ENCODE measurements around the gene UGT1A10.

Gene UGT1A10

GRCh38 chr2:233768076-233768475 is 131.8 kb downstream of the UGT1A10 start:
- in situ Hi-C loops (cut with HindIII; ENCODE audit: low sequenced_read_pairs): no loop called here
- no peak for DNase-seq (ENCODE audit: low read depth)
- no peak for TF ChIP-seq CTCF (IDR thresholded peaks at IDR 0.05; ENCODE audit: low read depth, low read length, missing control alignments)

GRCh38 chr2:233769260-233769659 is 133.0 kb downstream of the UGT1A10 start:
- no peak for TF ChIP-seq CTCF (IDR thresholded peaks at IDR 0.05; ENCODE audit: low read depth, low read length, missing control alignments)
- no peak overlapping the region for H3K4me3 ChIP-seq (ENCODE audit: low read depth, low read length)
- in situ Hi-C loops (cut with HindIII; ENCODE audit: low sequenced_read_pairs): no loop called here
- no peak for DNase-seq (ENCODE audit: low read depth)

More at GRCh38 chr2:233768076-233768475, 131.8 kb downstream of the UGT1A10 start:
- no peak overlapping the region for H3K4me3 ChIP-seq (ENCODE audit: low read depth, low read length)

- no peak for DNase-seq (ENCODE audit: low read depth)
- in situ Hi-C loops (cut with HindIII; ENCODE audit: low sequenced_read_pairs): no loop called here
- no peak for TF ChIP-seq CTCF (IDR thresholded peaks at IDR 0.05; ENCODE audit: low read depth, low read length, missing control alignments)
- H3K4me3 ChIP-seq (ENCODE audit: low read depth, low read length): no peak overlapping the region
Measured at GRCh38 chr2:233772153-233772552, 135.9 kb downstream of the UGT1A10 start.

- in situ Hi-C loops (cut with HindIII; ENCODE audit: low sequenced_read_pairs): no loop called here
- no peak for DNase-seq (ENCODE audit: low read depth)
- TF ChIP-seq CTCF (IDR thresholded peaks at IDR 0.05; ENCODE audit: low read depth, low read length, missing control alignments): no peak
- no peak overlapping the region for H3K4me3 ChIP-seq (ENCODE audit: low read depth, low read length)
Measured at GRCh38 chr2:233772583-233772982, 136.3 kb downstream of the UGT1A10 start.

GRCh38 chr2:233773854-233774253 is 137.6 kb downstream of the UGT1A10 start:
- no peak for DNase-seq (ENCODE audit: low read depth)
- no peak overlapping the region for H3K4me3 ChIP-seq (ENCODE audit: low read depth, low read length)
- no peak for TF ChIP-seq CTCF (IDR thresholded peaks at IDR 0.05; ENCODE audit: low read depth, low read length, missing control alignments)
- in situ Hi-C loops (cut with HindIII; ENCODE audit: low sequenced_read_pairs): no loop called here

- in situ Hi-C loops (cut with HindIII; ENCODE audit: low sequenced_read_pairs): no loop called here
- TF ChIP-seq CTCF (IDR thresholded peaks at IDR 0.05; ENCODE audit: low read depth, low read length, missing control alignments): no peak
- no peak for DNase-seq (ENCODE audit: low read depth)
- H3K4me3 ChIP-seq (ENCODE audit: low read depth, low read length): no peak overlapping the region
Measured at GRCh38 chr2:233775414-233775813, 139.2 kb downstream of the UGT1A10 start.

- no peak within 1 kb of the TSS for H3K4me3 ChIP-seq (ENCODE audit: low read depth, low read length)
- no peak for TF ChIP-seq CTCF (IDR thresholded peaks at IDR 0.05; ENCODE audit: low read depth, low read length, missing control alignments)
- in situ Hi-C loops (cut with HindIII; ENCODE audit: low sequenced_read_pairs): no loop called here
Measured at GRCh38 chr2:233778030-233778429, 141.8 kb downstream of the UGT1A10 start, which contains the start of gene MROH2A. MROH2A (plus strand) TSS chr2:233778330; CDS start chr2:233779359, 1,029 bp downstream.

More at GRCh38 chr2:233778030-233778429, 141.8 kb downstream of the UGT1A10 start, which contains the start of gene MROH2A:
- no peak for DNase-seq (ENCODE audit: low read depth)
